B cell (primary cell): ENCODE measurements around the gene PRDM2. TPM values are rescaled to one million over a fixed set of nuclear protein-coding genes. Genes with fewer than 3 reads are reported as not detected.
A peak's percentile ranks its signal among the peaks of the same experiment; 100 is the strongest.

Source experiments
- ATAC-seq: fragments of 200-7000 bp; cut with Tn5 transposase; one replicate; pipeline ENCODE4 v1.10.0; 2021; ENCODE audit warnings: low read depth, mild to moderate bottlenecking, moderate number of reproducible peaks, moderate library complexity
- CTCF ChIA-PET: fragments of 350-600 bp; sonication (Branson Sonifier 250); formaldehyde crosslinking; loops from one replicate; lab custom pipeline; 2021; ENCODE audit warnings: antibody characterized with exemption, inconsistent platforms; lab: Charles Lee
- POLR2A ChIA-PET: fragments of 350-600 bp; sonication (Branson Sonifier 250); formaldehyde crosslinking; loops from one replicate; lab custom pipeline; 2021; ENCODE audit warnings: antibody characterized with exemption; lab: Charles Lee
- DNase-seq: peaks from one replicate; pipeline ENCODE4 v3.0.0; 2013
- H2AFZ ChIP-seq: 2 replicates; pipeline ENCODE4 v1.6.1; 2012; ENCODE audit warnings: mild to moderate bottlenecking, low read depth, low read length; ENCODE audit not compliant: insufficient read depth, poor library complexity, severe bottlenecking
- H3K27ac ChIP-seq, 2 donors: 1 replicate in 1 of 2; 2 replicates in 1 of 2; pipeline ENCODE4 v1.5.1; 2012 to 2013; ENCODE audit warnings: low read length in 2 of 2, mild to moderate bottlenecking in 2 of 2, moderate library complexity in 1 of 2
- H3K27me3 ChIP-seq, 4 experiments: fragments of 200-600 bp in 1 of 4; sonication (generic) in 1 of 4; replicated peaks in 1 of 4; 1 replicate in 2 of 4; 2 replicates in 2 of 4; pipeline versions ENCODE4 v1.6.1 to v1.7.0; 2013 to 2016; ENCODE audit warnings: low read length in 3 of 4, mild to moderate bottlenecking in 2 of 4, mixed read lengths in 1 of 4, moderate library complexity in 1 of 4; ENCODE audit not compliant: insufficient read depth in 4 of 4, control insufficient read depth in 3 of 4; ENCODE audit errors: control extremely low read depth in 1 of 4
- H3K36me3 ChIP-seq, 2 experiments: replicated peaks in 1 of 2; 1 replicate in 1 of 2; 2 replicates in 1 of 2; pipeline versions ENCODE4 v1.6.1 to v1.7.1; 2013; ENCODE audit warnings: low read length in 1 of 2; ENCODE audit not compliant: insufficient read depth in 2 of 2, control insufficient read depth in 1 of 2; ENCODE audit errors: control extremely low read depth in 1 of 2, extremely low read depth in 1 of 2
- H3K4me1 ChIP-seq, 2 donors: fragments of 200-600 bp in 1 of 2; sonication (generic) in 1 of 2; 1 replicate in 1 of 2; 2 replicates in 1 of 2; pipeline versions ENCODE4 v1.5.1 to v1.6.1; 2013 to 2017; ENCODE audit warnings: low read length in 2 of 2; ENCODE audit not compliant: control insufficient read depth in 2 of 2, insufficient read depth in 2 of 2
- H3K4me2 ChIP-seq: replicated peaks from 2 replicates; pipeline ENCODE3; 2012; ENCODE audit warnings: mild to moderate bottlenecking, low read depth, low read length; ENCODE audit not compliant: poor library complexity, severe bottlenecking
- H3K4me3 ChIP-seq, 5 experiments: fragments of 200-600 bp in 1 of 5; sonication (generic) in 1 of 5; 1 replicate in 3 of 5; 2 replicates in 2 of 5; pipeline versions ENCODE4 v1.5.1 to v1.7.0; 2011 to 2016; ENCODE audit warnings: low read length in 4 of 5, mild to moderate bottlenecking in 4 of 5, low read depth in 2 of 5, control low read depth in 1 of 5, moderate library complexity in 1 of 5; ENCODE audit not compliant: insufficient read depth in 1 of 5; ENCODE audit errors: control extremely low read depth in 1 of 5, extremely low read depth in 1 of 5
- H3K79me2 ChIP-seq: fragments of 200-600 bp; sonication (generic); one replicate; pipeline ENCODE4 v1.6.0; 2016; ENCODE audit warnings: low read length; ENCODE audit not compliant: control insufficient read depth, insufficient read depth
- H3K9ac ChIP-seq: fragments of 200-600 bp; sonication (generic); 2 replicates; pipeline ENCODE4 v1.6.1; 2017; ENCODE audit warnings: mild to moderate bottlenecking, low read length, moderate library complexity
- H3K9me3 ChIP-seq, 3 donors: one replicate each; pipeline versions ENCODE4 v1.6.1 to v1.7.1; 2013; ENCODE audit warnings: low read length in 2 of 3; ENCODE audit not compliant: control insufficient read depth in 2 of 3, insufficient read depth in 1 of 3; ENCODE audit errors: control extremely low read depth in 1 of 3
- H4K20me1 ChIP-seq: 2 replicates; pipeline ENCODE4 v1.6.0; 2012; ENCODE audit warnings: mild to moderate bottlenecking, low read length; ENCODE audit not compliant: insufficient read depth, control insufficient read depth, poor library complexity, severe bottlenecking
- H3K27ac Mint-ChIP-seq: one replicate; pipeline ENCODE4 v1.8.0; 2021; ENCODE audit warnings: mixed read lengths
- H3K27me3 Mint-ChIP-seq: one replicate; pipeline ENCODE4 v1.8.0; 2021; ENCODE audit warnings: mixed read lengths
- H3K4me1 Mint-ChIP-seq: one replicate; pipeline ENCODE4 v1.8.0; 2021; ENCODE audit warnings: mixed read lengths
- H3K4me3 Mint-ChIP-seq: one replicate; pipeline ENCODE4 v1.8.0; 2021; ENCODE audit warnings: mixed read lengths
- H3K9me3 Mint-ChIP-seq: one replicate; pipeline ENCODE4 v1.8.0; 2022; ENCODE audit warnings: mixed read lengths; ENCODE audit not compliant: insufficient read depth
- EZH2 ChIP-seq: IDR thresholded peaks from 2 replicates; pipeline ENCODE4 v1.6.1; 2012; ENCODE audit warnings: borderline replicate concordance, low read depth, mild to moderate bottlenecking, moderate library complexity, low read length; ENCODE audit not compliant: insufficient read depth, poor library complexity, severe bottlenecking
- WGBS: methylation state at CpG from one replicate; pipeline ENCODE4 v1.1.5; 2013; ENCODE audit warnings: missing lambda C conversion rate; ENCODE audit not compliant: insufficient coverage; 5-methylcytosine and 5-hydroxymethylcytosine counted together
- intact Hi-C: fragments of 100-400 bp; cut with micrococcal nuclease; formaldehyde crosslinking; loops from one replicate; pipeline ENCODE4 v1.10.0; 2022
- polyA plus RNA-seq: library from polyadenylated mRNA; depleted of rRNA; stranded (reverse); fragments of >200 nt; gene quantifications from 2 replicates; pipeline ENCODE4 v1.2.3, GENCODE V29; 2012
- total RNA-seq, 2 donors: library from RNA; stranded (reverse); fragments of 120-200 nt in 1 of 2; gene quantifications; 1 replicate in 1 of 2; 2 replicates in 1 of 2; pipeline versions ENCODE4 v1.2.3 to v1.2.4, GENCODE V29; 2013 to 2022
- TF ChIP-seq, protein P1 (sequence below): fragments of 200-600 bp; IDR thresholded peaks from one replicate; pipeline ENCODE4 v1.8.0; 2022; ENCODE audit warnings: antibody characterized with exemption, mild to moderate bottlenecking

Gene PRDM2
- total and polyA plus RNA-seq, 2 donors (not counting 1 experiment from before 2014, with no cell fraction given): 50.1 to 432 TPM

DNA sequence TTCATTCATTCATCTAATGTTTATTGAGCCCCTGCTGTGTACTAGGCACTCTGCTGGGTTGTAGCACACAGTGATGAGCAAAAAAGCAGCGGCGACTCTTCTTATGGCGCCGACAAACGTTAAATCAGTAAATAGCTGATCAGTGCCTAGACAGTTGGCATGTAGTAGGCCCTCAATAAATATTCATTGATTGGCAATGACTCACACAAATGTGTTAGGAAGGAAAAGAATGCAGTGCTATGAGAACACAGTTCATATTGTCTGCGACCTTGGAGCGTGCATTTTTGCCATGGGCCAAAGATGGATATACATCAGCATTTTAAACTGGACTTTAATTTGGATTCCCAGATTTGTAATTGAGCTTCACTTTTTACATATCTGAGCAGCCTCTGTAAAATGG, 52.0 kb downstream of the PRDM2 start:
- peak overlapping the region; percentile 83 for H3K4me3 Mint-ChIP-seq
- peaks cover 58 to 65% of the 10 kb centered on the region in 2 donors for H3K4me1 ChIP-seq
- H3K4me3 ChIP-seq: no peak overlapping the region
- POLR2A ChIA-PET: interaction anchor here (1.5 kb wide), 1 partner anchor 22 kb away, joined by 4 read pairs; no protein-coding TSS in a partner anchor
- H3K27me3 Mint-ChIP-seq: no peaks in the 10 kb centered on the region
- H2AFZ ChIP-seq: no peak overlapping the region
- ATAC-seq: no peak
- H3K4me1 Mint-ChIP-seq: peaks cover 70% of the 10 kb centered on the region
- no peak for DNase-seq
- intact Hi-C loops: no loop called here
- H3K27me3 ChIP-seq: no peaks in the 10 kb centered on the region
- H3K4me2 ChIP-seq: peak overlapping the region; percentile 71
- CTCF ChIA-PET: interaction anchor here (1.0 to 9.0 kb wide), 6 partner anchors 15 to 86 kb away, joined by 3 to 54 read pairs (median 4); no protein-coding TSS in a partner anchor
- no peak overlapping the region for H3K27ac ChIP-seq
- peaks cover 84% of the 10 kb centered on the region for H3K79me2 ChIP-seq
- WGBS: 88% methylated on average over 5 of the region's 7 CpGs
- peaks cover 0 to 37% of the 10 kb centered on the region in 2 experiments for H3K36me3 ChIP-seq
- no peak overlapping the region for H3K9ac ChIP-seq
- no peak for TF ChIP-seq EZH2
- TF ChIP-seq, protein P1, sequence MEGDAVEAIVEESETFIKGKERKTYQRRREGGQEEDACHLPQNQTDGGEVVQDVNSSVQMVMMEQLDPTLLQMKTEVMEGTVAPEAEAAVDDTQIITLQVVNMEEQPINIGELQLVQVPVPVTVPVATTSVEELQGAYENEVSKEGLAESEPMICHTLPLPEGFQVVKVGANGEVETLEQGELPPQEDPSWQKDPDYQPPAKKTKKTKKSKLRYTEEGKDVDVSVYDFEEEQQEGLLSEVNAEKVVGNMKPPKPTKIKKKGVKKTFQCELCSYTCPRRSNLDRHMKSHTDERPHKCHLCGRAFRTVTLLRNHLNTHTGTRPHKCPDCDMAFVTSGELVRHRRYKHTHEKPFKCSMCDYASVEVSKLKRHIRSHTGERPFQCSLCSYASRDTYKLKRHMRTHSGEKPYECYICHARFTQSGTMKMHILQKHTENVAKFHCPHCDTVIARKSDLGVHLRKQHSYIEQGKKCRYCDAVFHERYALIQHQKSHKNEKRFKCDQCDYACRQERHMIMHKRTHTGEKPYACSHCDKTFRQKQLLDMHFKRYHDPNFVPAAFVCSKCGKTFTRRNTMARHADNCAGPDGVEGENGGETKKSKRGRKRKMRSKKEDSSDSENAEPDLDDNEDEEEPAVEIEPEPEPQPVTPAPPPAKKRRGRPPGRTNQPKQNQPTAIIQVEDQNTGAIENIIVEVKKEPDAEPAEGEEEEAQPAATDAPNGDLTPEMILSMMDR: no peak
- H3K27ac Mint-ChIP-seq: no peak overlapping the region
- peaks cover 71% of the 10 kb centered on the region for H4K20me1 ChIP-seq
- H3K9me3 ChIP-seq: no peaks in the 10 kb centered on the region
- H3K9me3 Mint-ChIP-seq: no peaks in the 10 kb centered on the region

DNA sequence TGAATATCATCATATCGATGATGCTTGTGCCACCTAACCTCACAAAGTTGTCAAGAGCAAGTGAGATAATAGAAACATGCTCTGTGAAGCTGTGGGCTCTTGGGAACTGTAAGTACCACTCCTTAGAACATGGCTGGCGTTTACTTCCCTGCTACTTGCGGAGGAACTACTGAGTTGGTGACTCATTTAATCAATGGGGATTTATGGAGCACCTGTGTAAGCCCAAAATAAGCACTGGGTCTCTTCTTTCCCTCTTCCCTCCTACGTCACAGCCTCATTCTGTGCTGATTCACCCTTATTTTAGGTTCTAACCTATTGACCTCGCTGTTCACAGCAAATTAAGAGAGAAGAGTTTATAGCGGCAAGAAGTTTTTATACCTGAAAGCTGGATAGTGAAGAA, 52.9 kb downstream of the PRDM2 start:
- TF ChIP-seq EZH2: no peak
- TF ChIP-seq, protein P1: no peak
- H3K9ac ChIP-seq: no peak overlapping the region
- DNase-seq (no peak), ATAC-seq (no peak)
- no peaks in the 10 kb centered on the region for H3K27me3 Mint-ChIP-seq
- peaks cover 80% of the 10 kb centered on the region for H4K20me1 ChIP-seq
- no peak overlapping the region for H3K27ac Mint-ChIP-seq
- no peak overlapping the region for H3K4me3 ChIP-seq
- peak overlapping the region; percentile 4 for H3K4me2 ChIP-seq
- H3K36me3 ChIP-seq: peaks cover 0 to 37% of the 10 kb centered on the region in 2 experiments
- H3K4me1 ChIP-seq: peaks cover 64 to 73% of the 10 kb centered on the region in 2 donors
- no peaks in the 10 kb centered on the region for H3K9me3 Mint-ChIP-seq
- ChIA-PET CTCF (interaction anchor here (9.0 kb wide), 1 partner anchor 87 kb away, joined by 54 read pairs; no protein-coding TSS in a partner anchor), POLR2A (no interaction called here)
- no peaks in the 10 kb centered on the region for H3K9me3 ChIP-seq
- no peak overlapping the region for H3K27ac ChIP-seq
- H3K79me2 ChIP-seq: peaks cover 90% of the 10 kb centered on the region
- intact Hi-C loops: no loop called here
- H3K4me3 Mint-ChIP-seq: peak overlapping the region; percentile 83
- H3K27me3 ChIP-seq: no peaks in the 10 kb centered on the region
- no peak overlapping the region for H2AFZ ChIP-seq
- WGBS: 80% methylated on average over 1 of the region's 6 CpGs
- H3K4me1 Mint-ChIP-seq: peaks cover 73% of the 10 kb centered on the region
